ENCODE data around the gene ZNF469. TPM values are rescaled to one million over a fixed set of nuclear protein-coding genes. Genes with fewer than 3 reads are reported as not detected.

ZNF469 gene
- polyA plus RNA-seq, 3 donors, result 1.0 to 2.0 (median 1.8) TPM

DNA sequence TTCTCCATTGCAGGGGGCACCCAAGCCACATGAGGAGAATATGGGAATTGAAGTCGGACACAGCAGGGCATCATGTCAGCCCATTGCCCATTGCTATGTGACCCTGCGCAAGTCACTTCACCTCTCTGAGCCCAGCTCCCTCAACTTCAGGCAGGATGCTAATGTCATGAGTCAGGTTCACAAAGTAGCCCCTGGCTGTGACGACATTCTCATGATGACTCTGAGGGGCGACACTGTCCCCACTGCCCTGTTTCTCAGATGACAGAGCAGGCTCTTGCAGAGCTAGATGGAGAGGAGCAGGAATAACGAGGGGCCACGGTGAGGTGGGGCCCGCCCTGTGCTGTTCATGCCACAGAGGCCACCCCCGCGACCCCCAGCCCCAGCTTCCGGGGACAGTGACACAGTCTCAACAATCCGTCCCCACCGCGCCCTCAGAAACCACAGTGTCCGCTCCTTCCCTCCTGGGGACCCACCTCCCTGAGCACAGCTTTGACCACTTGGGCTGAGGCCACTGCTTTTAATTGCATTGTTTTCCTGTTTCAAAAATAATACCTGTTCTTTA, 13.2 kb upstream of the ZNF469 start:
- DNase-seq (ENCODE audit: extremely low read depth in 1 of 11, low read depth in 9 of 11, low spot score in 4 of 11), result no peak

GRCh38 chr16:88370365-88370764, 12.4 kb upstream of the ZNF469 start:
- no peak for DNase-seq (ENCODE audit: extremely low read depth in 1 of 11, low read depth in 9 of 11, low spot score in 4 of 11)

DNA sequence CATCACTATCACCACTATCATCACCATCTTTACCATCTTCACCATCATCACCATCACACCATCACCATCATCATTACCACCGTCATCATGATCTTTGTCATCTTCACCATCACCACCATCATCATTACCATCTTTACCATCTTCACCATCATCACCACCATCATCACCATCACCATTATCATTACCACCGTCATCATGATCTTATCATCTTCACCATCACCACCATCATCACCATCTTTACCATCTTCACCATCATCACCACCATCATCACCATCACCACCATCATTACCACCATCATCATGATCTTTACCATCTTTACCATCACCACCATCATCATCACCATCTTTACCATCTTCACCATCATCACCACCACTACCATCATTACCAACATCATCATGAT, 10.2 kb upstream of the ZNF469 start:
- no peak for DNase-seq (ENCODE audit: extremely low read depth in 1 of 11, low read depth in 9 of 11, low spot score in 4 of 11)

DNA sequence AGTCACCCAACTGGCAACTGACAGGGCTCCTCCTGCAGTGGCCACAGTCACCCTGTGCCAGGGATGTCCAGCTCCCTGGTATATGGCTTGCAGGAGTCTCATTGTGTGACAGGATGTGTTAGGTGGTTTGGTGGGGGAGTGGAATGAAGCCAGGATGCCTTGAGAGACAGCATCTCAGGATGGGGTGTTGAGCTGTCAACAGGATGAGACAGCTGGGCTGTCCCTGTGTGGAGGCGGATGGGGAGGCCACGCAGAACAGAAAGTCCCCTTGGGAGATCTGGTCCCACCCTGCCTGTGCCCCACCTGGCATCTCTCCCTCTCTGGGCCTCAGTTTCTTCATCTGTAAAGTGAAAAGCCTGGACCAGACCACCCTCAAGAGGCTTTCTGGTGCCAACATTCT, 9.5 kb upstream of the ZNF469 start:
- no peak for DNase-seq (ENCODE audit: extremely low read depth in 1 of 11, low read depth in 9 of 11, low spot score in 4 of 11)

GRCh38 chr16:88373927-88374492, 8.7 kb upstream of the ZNF469 start:
- DNase-seq (ENCODE audit: extremely low read depth in 1 of 11, low read depth in 9 of 11, low spot score in 4 of 11), result no peak

DNA sequence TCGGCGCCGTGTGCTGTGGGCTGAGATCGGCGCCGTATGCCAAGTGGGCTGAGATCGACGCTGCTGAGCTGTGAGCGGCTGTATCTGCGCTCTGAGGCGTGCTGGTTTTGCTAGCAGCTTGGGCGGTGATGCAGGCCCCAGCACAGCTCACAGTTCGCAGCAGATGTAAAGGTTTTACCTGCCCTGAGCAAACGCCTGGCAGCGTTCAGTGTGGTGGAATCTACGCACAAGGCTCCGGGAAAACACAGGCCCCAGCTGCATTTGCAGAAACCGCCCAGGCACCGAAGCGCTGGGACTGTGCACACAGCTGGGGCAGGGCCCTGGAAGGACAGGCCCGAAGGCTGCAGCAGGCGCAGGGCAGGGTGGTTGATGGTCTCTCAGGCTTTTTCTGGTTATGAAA, 8.0 kb upstream of the ZNF469 start:
- DNase-seq (ENCODE audit: extremely low read depth in 1 of 11, low read depth in 9 of 11, low spot score in 4 of 11), result no peak

- DNase-seq (ENCODE audit: extremely low read depth in 1 of 11, low read depth in 9 of 11, low spot score in 4 of 11), result no peak
Observed at GRCh38 chr16:88375236-88375975, 7.4 kb upstream of the ZNF469 start.

DNA sequence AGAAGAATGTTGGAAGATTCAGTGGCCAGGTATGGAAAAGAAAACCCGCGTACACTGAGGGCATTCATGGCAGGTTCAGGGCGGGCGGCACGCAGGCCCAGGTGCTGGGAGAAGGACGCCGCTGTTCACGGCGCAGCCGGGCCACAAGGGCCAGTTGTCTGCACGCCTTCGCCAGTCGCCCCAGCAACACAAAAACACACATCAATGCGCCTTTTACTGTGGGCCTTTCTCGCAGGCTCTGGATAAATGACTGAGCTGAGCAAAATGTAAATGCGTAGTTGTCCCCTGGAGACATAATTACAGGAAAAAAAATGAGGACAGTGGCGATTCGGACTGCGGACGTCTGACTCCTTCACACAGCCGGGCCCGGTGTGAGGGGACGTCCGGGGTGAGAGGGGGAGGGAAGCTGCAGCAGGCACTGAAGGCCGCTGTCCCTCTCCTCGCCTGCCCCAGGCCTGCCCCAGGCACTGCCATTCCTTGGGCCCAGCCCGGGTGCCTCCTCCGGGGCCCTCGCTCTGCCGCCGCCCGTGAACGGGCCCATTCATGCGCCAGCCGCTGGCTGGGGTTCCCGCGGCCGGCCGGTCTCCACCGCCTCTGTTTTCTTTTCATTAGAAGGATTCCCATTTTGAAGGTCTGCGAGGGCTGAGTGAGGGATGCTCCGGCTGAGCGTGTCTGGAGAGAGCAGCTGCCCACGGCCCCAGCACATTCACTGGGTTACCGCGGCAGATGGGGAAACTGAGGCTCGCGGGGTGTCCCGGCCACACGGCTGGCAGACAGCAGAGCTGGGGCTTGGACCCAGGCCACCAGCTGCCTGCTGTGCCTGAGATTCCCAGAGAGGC, 6.5 kb upstream of the ZNF469 start:
- DNase-seq (ENCODE audit: extremely low read depth in 1 of 11, low read depth in 9 of 11, low spot score in 4 of 11), result no peak

DNA sequence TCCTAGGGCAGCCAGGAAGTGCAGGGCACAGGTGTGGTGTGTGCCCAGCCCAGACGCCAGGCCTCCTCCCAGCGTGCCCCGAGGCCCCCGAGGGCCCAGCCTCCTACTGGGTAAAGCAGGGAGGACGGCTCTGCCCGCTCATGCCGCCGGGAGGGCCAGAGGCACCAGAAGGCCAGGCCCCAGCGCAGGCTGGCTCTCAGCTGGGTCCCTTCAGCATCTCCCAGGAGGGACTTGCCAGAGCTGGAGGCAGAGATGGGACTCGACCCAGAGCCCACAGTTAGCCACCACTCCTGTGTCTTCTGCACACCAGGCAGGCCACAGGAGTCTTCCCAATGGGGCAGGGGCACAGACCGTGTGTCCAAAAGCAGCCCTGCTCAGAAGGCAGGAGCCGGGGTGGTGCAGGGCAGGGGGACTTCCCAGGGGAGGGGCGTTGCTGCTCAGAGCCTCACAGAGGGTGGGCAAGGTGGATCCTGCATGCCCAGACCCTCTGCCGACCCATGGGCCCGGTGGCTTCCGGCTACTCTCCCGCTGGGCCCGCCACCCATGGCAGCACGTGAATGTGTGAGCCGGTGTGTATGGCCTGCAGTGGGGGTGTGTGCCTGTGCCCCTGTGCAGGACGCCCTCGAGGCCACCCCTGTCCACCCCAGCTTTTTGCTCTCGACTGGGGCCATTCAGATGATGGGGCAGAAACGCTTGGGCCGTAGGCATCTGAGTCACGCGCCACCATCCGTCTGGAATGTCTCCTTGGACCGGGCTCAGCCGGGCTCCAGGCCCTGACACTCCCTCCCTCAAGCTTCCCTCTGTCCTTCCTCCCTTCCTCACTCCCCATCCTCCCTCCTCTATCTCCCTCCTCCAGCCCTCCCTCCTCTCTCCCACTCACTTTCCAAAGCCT, 5.7 kb upstream of the ZNF469 start:
- DNase-seq (ENCODE audit: extremely low read depth in 1 of 11, low read depth in 9 of 11, low spot score in 4 of 11), result no peak

DNA sequence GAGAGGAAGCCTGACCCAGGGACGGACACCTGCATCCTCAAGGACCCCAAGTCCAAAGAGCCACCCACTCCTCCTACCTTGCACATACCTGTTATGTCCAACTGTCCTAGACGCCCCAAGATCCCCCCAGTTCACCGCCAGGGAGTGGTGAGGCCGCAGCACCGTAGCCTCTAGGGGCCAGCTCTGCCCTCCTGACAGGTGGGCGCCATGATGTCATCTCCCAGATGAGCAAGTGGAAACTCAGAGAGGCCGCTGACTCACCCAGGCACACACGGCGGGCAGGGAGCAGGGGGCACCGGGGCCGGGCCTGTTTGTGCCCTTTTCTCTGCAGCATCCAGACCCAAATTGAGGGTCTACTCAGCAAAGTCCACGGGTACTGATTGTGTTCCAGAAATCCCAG, 4.8 kb upstream of the ZNF469 start:
- no peak for DNase-seq (ENCODE audit: extremely low read depth in 1 of 11, low read depth in 9 of 11, low spot score in 4 of 11)

- no peak for DNase-seq (ENCODE audit: extremely low read depth in 1 of 11, low read depth in 9 of 11, low spot score in 4 of 11)
Observed at GRCh38 chr16:88378401-88378800, 4.4 kb upstream of the ZNF469 start.

GRCh38 chr16:88378836-88379693, 3.7 kb upstream of the ZNF469 start:
- DNase-seq (ENCODE audit: extremely low read depth in 1 of 11, low read depth in 9 of 11, low spot score in 4 of 11), result no peak

DNA sequence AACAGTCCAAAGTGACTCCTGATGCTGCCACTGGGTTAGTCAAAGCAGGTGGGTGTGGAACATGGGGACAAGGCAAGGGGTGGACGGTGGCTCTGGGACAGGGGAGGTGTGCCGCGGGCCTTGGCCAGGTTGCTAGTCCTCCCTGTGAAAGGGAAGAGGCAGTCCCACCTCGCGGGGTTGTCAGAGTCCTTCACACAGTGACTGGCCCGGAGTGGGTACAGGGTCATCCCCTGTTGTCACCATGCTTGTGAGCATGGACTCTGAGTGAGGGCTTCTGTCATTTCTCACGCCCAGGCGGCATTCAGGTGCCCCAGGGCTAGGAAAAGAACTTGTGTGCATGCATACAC, 3.1 kb upstream of the ZNF469 start:
- no peak for DNase-seq (ENCODE audit: extremely low read depth in 1 of 11, low read depth in 9 of 11, low spot score in 4 of 11)

DNA sequence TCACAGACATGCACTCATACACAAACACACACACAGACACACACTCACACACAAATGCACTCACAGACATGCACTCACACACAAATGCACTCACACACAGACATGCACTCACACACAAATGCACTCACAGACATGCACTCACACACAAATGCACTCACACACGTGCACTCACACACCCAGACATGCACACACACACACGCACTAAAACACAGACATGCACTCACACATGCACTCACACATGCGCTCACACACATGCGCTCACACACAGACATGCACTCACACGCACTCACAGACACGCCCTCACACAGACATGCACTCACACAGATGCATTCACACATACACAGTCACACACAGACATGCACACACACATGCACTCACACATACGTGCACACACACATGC, 2.7 kb upstream of the ZNF469 start:
- no peak for DNase-seq (ENCODE audit: extremely low read depth in 1 of 11, low read depth in 9 of 11, low spot score in 4 of 11)

DNA sequence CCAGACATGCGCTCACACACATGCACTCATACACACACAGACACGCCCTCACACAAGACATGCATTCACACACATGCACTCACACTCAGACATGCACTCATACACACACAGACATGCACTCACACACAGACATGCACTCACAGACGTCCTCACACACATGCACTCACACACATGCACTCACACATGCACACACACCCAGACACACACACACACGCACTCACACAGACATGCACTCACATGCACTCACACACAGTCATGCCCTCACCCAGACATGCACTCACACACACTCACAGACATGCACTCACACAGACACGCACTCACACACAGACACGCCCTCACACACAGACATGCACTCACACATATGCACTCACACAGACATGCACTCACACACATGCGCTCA, 2.1 kb upstream of the ZNF469 start:
- no peak for DNase-seq (ENCODE audit: extremely low read depth in 1 of 11, low read depth in 9 of 11, low spot score in 4 of 11)

GRCh38 chr16:88381820-88382451, 823 bp upstream of the ZNF469 start:
- no peak for DNase-seq (ENCODE audit: extremely low read depth in 1 of 11, low read depth in 9 of 11, low spot score in 4 of 11)

- no peak for DNase-seq (ENCODE audit: extremely low read depth in 1 of 11, low read depth in 9 of 11, low spot score in 4 of 11)
Observed at GRCh38 chr16:88383401-88384221, 852 bp downstream of the ZNF469 start.

All from renal cortex interstitium (tissue), 11 donors.